DOHH2 (cell line): Measurements from ENCODE around the gene EDEM1.

Experiments used
- H3F3A ChIP-seq: fragments of 200-600 bp; sonication (generic), shearing (Covaris generic); 2 replicates; pipeline ENCODE4 v1.6.0; 2016; ENCODE audit warnings: antibody characterized with exemption, mild to moderate bottlenecking; ENCODE audit not compliant: control insufficient read depth, insufficient read depth
- H3K27ac ChIP-seq: fragments of 200-600 bp; sonication (generic); 2 replicates; pipeline ENCODE4 v1.5.1; 2014; ENCODE audit warnings: low read depth, mild to moderate bottlenecking, low read length, moderate library complexity
- H3K27me3 ChIP-seq: fragments of 200-600 bp; sonication (generic); 2 replicates; pipeline ENCODE4 v1.6.1; 2014; ENCODE audit warnings: mild to moderate bottlenecking, low read length, mixed read lengths; ENCODE audit not compliant: control insufficient read depth
- H3K36me3 ChIP-seq: fragments of 200-600 bp; sonication (generic); 2 replicates; pipeline ENCODE4 v1.6.1; 2014; ENCODE audit warnings: mild to moderate bottlenecking, low read length, moderate library complexity, mixed read lengths; ENCODE audit not compliant: control insufficient read depth
- H3K4me1 ChIP-seq: fragments of 200-600 bp; sonication (generic); 2 replicates; pipeline ENCODE4 v1.6.1; 2014; ENCODE audit warnings: mild to moderate bottlenecking, low read length, mixed read lengths; ENCODE audit not compliant: control insufficient read depth
- H3K4me2 ChIP-seq: fragments of 200-600 bp; sonication (generic); 2 replicates; pipeline ENCODE4 v1.6.0; 2014; ENCODE audit warnings: mild to moderate bottlenecking, low read length, moderate library complexity
- H3K4me3 ChIP-seq: fragments of 200-600 bp; sonication (generic); 2 replicates; pipeline ENCODE4 v1.5.1; 2014; ENCODE audit warnings: mild to moderate bottlenecking, low read length, mixed read lengths
- H3K79me2 ChIP-seq: fragments of 200-600 bp; sonication (generic); 2 replicates; pipeline ENCODE4 v1.6.1; 2014; ENCODE audit warnings: mild to moderate bottlenecking, low read length, mixed read lengths; ENCODE audit not compliant: control insufficient read depth
- H3K9me2 ChIP-seq: fragments of 200-600 bp; sonication (generic); replicated peaks from 2 replicates; pipeline ENCODE4 v1.6.1; 2014; ENCODE audit warnings: mild to moderate bottlenecking, low read length, mixed read lengths; ENCODE audit not compliant: control insufficient read depth
- H3K9me3 ChIP-seq: fragments of 200-600 bp; sonication (generic); 2 replicates; pipeline ENCODE4 v1.6.1; 2014; ENCODE audit warnings: antibody characterized with exemption, low read length, mixed read lengths; ENCODE audit not compliant: control insufficient read depth, insufficient read depth
- H4K20me1 ChIP-seq: fragments of 200-600 bp; sonication (generic); 2 replicates; pipeline ENCODE4 v1.6.0; 2014; ENCODE audit warnings: low read depth, mild to moderate bottlenecking, antibody characterized with exemption, low read length, moderate library complexity; ENCODE audit not compliant: control insufficient read depth, insufficient read depth
- CTCF ChIP-seq: fragments of 200-600 bp; sonication (generic); IDR thresholded peaks from one replicate; pipeline ENCODE4 v1.5.1; 2014; ENCODE audit warnings: antibody characterized with exemption, mild to moderate bottlenecking, low read depth, low read length; ENCODE audit not compliant: poor library complexity, severe bottlenecking
- EZH2phosphoT487 ChIP-seq: fragments of 200-600 bp; sonication (generic); IDR thresholded peaks from 2 replicates; pipeline ENCODE4 v1.6.1; 2017; ENCODE audit warnings: borderline replicate concordance, mild to moderate bottlenecking, antibody characterized with exemption, low read length, moderate library complexity, mixed read lengths

EDEM1 gene

GRCh38 chr3:5188419-5189221, 1.1 kb downstream of the EDEM1 start:
- peak overlapping the region; percentile 81 for H3K27ac ChIP-seq
- peak overlapping the region; percentile 99 for H3K4me3 ChIP-seq
- H3K9me3 ChIP-seq = no peaks in the 10 kb centered on the region
- H3K27me3 ChIP-seq = no peaks in the 10 kb centered on the region
- peaks cover 55% of the 10 kb centered on the region for H3K4me1 ChIP-seq
- peaks cover 59% of the 10 kb centered on the region for H3K36me3 ChIP-seq
- peaks cover 12% of the 10 kb centered on the region for H4K20me1 ChIP-seq
- TF ChIP-seq CTCF = no peak
- TF ChIP-seq EZH2phosphoT487 = no peak
- peaks cover 40% of the 10 kb centered on the region for H3F3A ChIP-seq
- peaks cover 85% of the 10 kb centered on the region for H3K79me2 ChIP-seq
- H3K9me2 ChIP-seq = no peaks in the 10 kb centered on the region
- H3K4me2 ChIP-seq = peak overlapping the region; percentile 96

- Histone ChIP-seq H3K9me2 (no peaks in the 10 kb centered on the region), H4K20me1 (peaks cover 20% of the 10 kb centered on the region), H3K27ac (peak overlapping the region; percentile 81), H3K79me2 (peaks cover 95% of the 10 kb centered on the region), H3F3A (peaks cover 36% of the 10 kb centered on the region), H3K4me1 (peaks cover 55% of the 10 kb centered on the region), H3K36me3 (peaks cover 72% of the 10 kb centered on the region), H3K4me2 (peak overlapping the region; percentile 96), H3K27me3 (no peaks in the 10 kb centered on the region), H3K4me3 (peak overlapping the region; percentile 99), H3K9me3 (no peaks in the 10 kb centered on the region)
- TF ChIP-seq CTCF = no peak
- no peak for TF ChIP-seq EZH2phosphoT487
These were observed 2.8 kb downstream of the EDEM1 start for GRCh38 chr3:5190147-5190791.

- TF ChIP-seq CTCF = no peak
- TF ChIP-seq EZH2phosphoT487 = no peak
- Histone ChIP-seq H3K4me2 (peak overlapping the region; percentile 96), H3K4me1 (peaks cover 57% of the 10 kb centered on the region), H3K79me2 (peaks cover 98% of the 10 kb centered on the region), H3K4me3 (peak overlapping the region; percentile 99), H3K27ac (peak overlapping the region; percentile 81), H3K9me2 (no peaks in the 10 kb centered on the region), H3K27me3 (no peaks in the 10 kb centered on the region), H3F3A (peaks cover 37% of the 10 kb centered on the region), H3K9me3 (no peaks in the 10 kb centered on the region), H4K20me1 (peaks cover 20% of the 10 kb centered on the region), H3K36me3 (peaks cover 87% of the 10 kb centered on the region)
These were observed 4.2 kb downstream of the EDEM1 start for GRCh38 chr3:5191555-5192304.
